ENCODE results near the gene CST7. TPM values are rescaled to one million over a fixed set of nuclear protein-coding genes. Genes with fewer than 3 reads are reported as not detected.

CST7 gene
- total RNA-seq, 1 donor from 2014 or later = 1.6 TPM

- DNase-seq (ENCODE audit: low spot score) = no peak
Observed at GRCh38 chr20:25003002-25003401, 53.9 kb downstream of the CST7 start.

GRCh38 chr20:25005220-25005619, 56.2 kb downstream of the CST7 start:
- DNase-seq (ENCODE audit: low spot score) = peak; percentile 57

- DNase-seq (ENCODE audit: low spot score) = peak; percentile 18
Observed at GRCh38 chr20:25005661-25006060, 56.6 kb downstream of the CST7 start.

GRCh38 chr20:25006431-25007167, 57.5 kb downstream of the CST7 start:
- peak; percentile 37 for DNase-seq (ENCODE audit: low spot score)

- DNase-seq (ENCODE audit: low spot score) = peak; percentile 41
Observed at GRCh38 chr20:25007491-25008305, 58.6 kb downstream of the CST7 start.

GRCh38 chr20:25008388-25009217, 59.5 kb downstream of the CST7 start:
- DNase-seq (ENCODE audit: low spot score) = peak; percentile 35

Other genes with a start within 250 kb of the CST7 start
- 74.0 TPM for gene APMAP, start 43.5 kb downstream of the CST7 start, total RNA-seq
- gene ACSS1, start 108.9 kb downstream of the CST7 start, total RNA-seq = 33.7 TPM
- gene VSX1, start 132.9 kb downstream of the CST7 start, total RNA-seq = not detected
- gene ENTPD6, start 246.4 kb downstream of the CST7 start, total RNA-seq = 53.3 TPM

All from ureter (tissue), 1 donor.